Measurements from ENCODE around the gene POPDC2.

The POPDC2 gene

GRCh38 chr3:119639494-119640350 is 20.7 kb downstream of the POPDC2 start (continued):
- TF ChIP-seq ESRRG (CRISPR knock-in tag; IDR thresholded peaks at IDR 0.05), result peak; percentile 49; the same call in 1 of the 2 replicates

GRCh38 chr3:119637679-119638477 is 22.5 kb downstream of the POPDC2 start:
- no peak for TF ChIP-seq OSR1 (CRISPR knock-in tag; IDR thresholded peaks at IDR 0.05)
- no peak for TF ChIP-seq BACH2 (CRISPR knock-in tag; IDR thresholded peaks at IDR 0.05; ENCODE audit: borderline replicate concordance)
- TF ChIP-seq ZNF565 (CRISPR knock-in tag; conservative IDR thresholded peaks at IDR 0.05; ENCODE audit: low read depth), result no peak
- TF ChIP-seq ARNTL (CRISPR knock-in tag; IDR thresholded peaks at IDR 0.05; ENCODE audit: borderline replicate concordance, low read depth), result no peak
- TF ChIP-seq ZC3H10 (CRISPR knock-in tag; IDR thresholded peaks at IDR 0.05), result peak; percentile 27; the same call in 1 of the 2 replicates
- no peak for TF ChIP-seq RARB (CRISPR knock-in tag; IDR thresholded peaks at IDR 0.05)
- TF ChIP-seq TCF4 (CRISPR knock-in tag; IDR thresholded peaks at IDR 0.05; ENCODE audit: borderline replicate concordance), result peak; percentile 49; the same call in 1 of the 2 replicates
- peak; percentile 86; the same call in 1 of the 2 replicates for TF ChIP-seq CSDC2 (CRISPR knock-in tag; IDR thresholded peaks at IDR 0.05)
- TF ChIP-seq ZNF70 (CRISPR knock-in tag; IDR thresholded peaks at IDR 0.05), result no peak
- no peak for TF ChIP-seq GLIS3 (CRISPR knock-in tag; IDR thresholded peaks at IDR 0.05)
- no peak for TF ChIP-seq ZNF8 (CRISPR knock-in tag; IDR thresholded peaks at IDR 0.05)
- no peak; the same call in 1 of the 2 replicates for TF ChIP-seq CSRNP3 (CRISPR knock-in tag; IDR thresholded peaks at IDR 0.05)
- peak; percentile 13; the same call in 1 of the 2 replicates for TF ChIP-seq ZFP3 (CRISPR knock-in tag; IDR thresholded peaks at IDR 0.05)
- no peak for TF ChIP-seq CREB5 (CRISPR knock-in tag; IDR thresholded peaks at IDR 0.05; ENCODE audit: low read depth)
- TF ChIP-seq ESRRG (CRISPR knock-in tag; IDR thresholded peaks at IDR 0.05), result no peak
- TF ChIP-seq PATZ1 (CRISPR knock-in tag; IDR thresholded peaks at IDR 0.05; ENCODE audit: borderline replicate concordance), result 0 out of 2 replicates have a peak, but pooled peaks have one; percentile 12
- no peak for TF ChIP-seq TOX (CRISPR knock-in tag; IDR thresholded peaks at IDR 0.05; ENCODE audit: borderline replicate concordance)
- TF ChIP-seq ZFP30 (CRISPR knock-in tag; IDR thresholded peaks at IDR 0.05), result no peak
- no peak for TF ChIP-seq POU6F1 (CRISPR knock-in tag; IDR thresholded peaks at IDR 0.05; ENCODE audit: borderline replicate concordance, low read depth)
- TF ChIP-seq SNAI2 (CRISPR knock-in tag; IDR thresholded peaks at IDR 0.05), result no peak; the same call in 1 of the 2 replicates
- peak; percentile 79 for TF ChIP-seq ISL1 (CRISPR knock-in tag; IDR thresholded peaks at IDR 0.05)
- 0 out of 2 replicates have a peak, but pooled peaks have one; percentile 9 for TF ChIP-seq TSHZ2 (CRISPR knock-in tag; IDR thresholded peaks at IDR 0.05)
- no peak for TF ChIP-seq PPARA (CRISPR knock-in tag; IDR thresholded peaks at IDR 0.05; ENCODE audit: borderline replicate concordance)
- peak; percentile 86 for ATAC-seq
